ENCODE measurements around the gene PERCC1. TPM values are rescaled to one million over a fixed set of nuclear protein-coding genes. Genes with fewer than 3 reads are reported as not detected.

PERCC1 gene
- total RNA-seq, 5 donors from 2014 or later (not counting 1 experiment from before 2014, with no cell fraction given) = 0.36 to 1.6 (median 0.90) TPM

DNA sequence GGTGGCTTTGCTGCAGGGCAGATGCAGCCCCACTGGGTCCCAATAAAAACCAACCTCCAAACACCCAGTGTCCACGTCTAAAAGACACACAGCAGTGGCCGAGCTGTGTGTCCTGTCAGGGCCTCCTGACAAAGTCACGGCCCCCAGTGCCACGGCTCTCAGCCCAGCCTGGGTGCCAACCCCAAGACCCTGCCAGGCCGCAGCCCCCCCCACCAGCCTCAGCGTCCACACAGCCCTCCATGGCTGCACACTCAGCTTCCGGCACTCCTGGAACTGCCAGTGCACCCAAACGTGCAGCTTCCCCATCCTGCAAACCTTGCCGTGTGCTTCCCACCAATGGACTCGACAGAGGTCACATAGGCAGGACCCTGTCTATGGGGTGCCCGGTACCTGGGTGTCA lies 17.1 kb downstream of the PERCC1 start:
- Mint-ChIP-seq H3K4me3 (no peak overlapping the region), H3K27me3 (no peaks in the 10 kb centered on the region), H3K36me3 (peaks cover 9% of the 10 kb centered on the region), H3K9me3 (no peaks in the 10 kb centered on the region), H3K27ac (no peak overlapping the region), H3K4me1 (no peaks in the 10 kb centered on the region)
- Histone ChIP-seq H3K9me3 (no peaks in the 10 kb centered on the region), H3K4me3 (ENCODE audit: control insufficient read depth in 1 of 2, extremely low read depth in 1 of 2, low read length in 1 of 2) (no peak overlapping the region), H3K36me3 (ENCODE audit: control insufficient read depth in 2 of 2, extremely low read depth in 1 of 2, insufficient read depth in 1 of 2, low read length in 1 of 2) (peaks cover 20 to 30% of the 10 kb centered on the region in 2 donors), H3K27me3 (replicated peaks in 1 of 2; ENCODE audit: control insufficient read depth in 2 of 2, extremely low read depth in 1 of 2, insufficient read depth in 2 of 2, low read length in 1 of 2) (no peaks in the 10 kb centered on the region), H3K27ac (ENCODE audit: low read length) (no peak overlapping the region), H3K4me1 (ENCODE audit: control insufficient read depth in 1 of 2, extremely low read depth in 1 of 2, insufficient read depth in 2 of 2, low read length in 2 of 2) (no peaks in the 10 kb centered on the region)
- DNase-seq (no peak), ATAC-seq (replicated peaks in 1 of 4) (no peak)
- 95% methylated on average over 11 of the region's 11 CpGs for WGBS (ENCODE audit: insufficient coverage)
- ChIA-PET POLR2A (no interaction called here), CTCF (no interaction called here)

DNA sequence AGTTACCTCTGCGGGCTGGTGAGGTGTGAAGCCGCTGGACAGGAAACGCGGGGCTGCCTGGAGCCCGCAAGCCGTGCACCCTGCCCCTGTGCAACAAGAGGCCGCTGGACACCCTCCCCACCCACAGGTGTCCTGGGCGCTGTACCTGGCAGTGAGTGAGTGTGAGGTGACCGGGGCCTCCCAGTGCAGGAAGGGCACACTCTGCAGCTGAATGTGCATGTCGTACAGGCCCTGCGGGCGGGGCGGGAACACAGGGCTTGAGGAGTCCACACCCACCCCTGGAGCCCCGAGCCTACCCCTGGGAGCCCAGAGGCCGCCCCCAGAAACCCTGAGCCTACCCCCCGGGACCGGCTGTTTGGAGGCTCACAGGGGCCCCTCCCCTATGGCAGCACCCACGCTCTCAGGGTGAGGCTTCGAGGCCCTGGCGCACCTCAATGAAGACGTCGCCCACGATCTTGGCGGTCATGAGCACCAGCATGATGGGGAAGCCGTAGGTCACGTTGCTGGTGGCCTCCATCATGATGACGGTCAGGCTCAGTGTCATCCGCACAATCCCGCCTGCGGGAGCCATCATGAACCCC lies 17.7 kb downstream of the PERCC1 start:
- Histone ChIP-seq H3K36me3 (ENCODE audit: control insufficient read depth in 2 of 2, extremely low read depth in 1 of 2, insufficient read depth in 1 of 2, low read length in 1 of 2) (peaks cover 22 to 36% of the 10 kb centered on the region in 2 donors), H3K4me3 (ENCODE audit: control insufficient read depth in 1 of 2, extremely low read depth in 1 of 2, low read length in 1 of 2) (no peak overlapping the region), H3K27me3 (replicated peaks in 1 of 2; ENCODE audit: control insufficient read depth in 2 of 2, extremely low read depth in 1 of 2, insufficient read depth in 2 of 2, low read length in 1 of 2) (no peaks in the 10 kb centered on the region), H3K9me3 (no peaks in the 10 kb centered on the region), H3K27ac (ENCODE audit: low read length) (no peak overlapping the region), H3K4me1 (ENCODE audit: control insufficient read depth in 1 of 2, extremely low read depth in 1 of 2, insufficient read depth in 2 of 2, low read length in 2 of 2) (no peaks in the 10 kb centered on the region)
- H3K36me3 Mint-ChIP-seq = peaks cover 15% of the 10 kb centered on the region
- no peaks in the 10 kb centered on the region for H3K4me1 Mint-ChIP-seq
- ChIA-PET POLR2A (no interaction called here), CTCF (no interaction called here)
- H3K27me3 Mint-ChIP-seq = no peaks in the 10 kb centered on the region
- 92% methylated on average over 21 of the region's 30 CpGs for WGBS (ENCODE audit: insufficient coverage)
- H3K4me3 Mint-ChIP-seq = no peak overlapping the region
- DNase-seq (no peak), ATAC-seq (replicated peaks in 1 of 4) (no peak)
- H3K27ac Mint-ChIP-seq = no peak overlapping the region
- no peaks in the 10 kb centered on the region for H3K9me3 Mint-ChIP-seq

DNA sequence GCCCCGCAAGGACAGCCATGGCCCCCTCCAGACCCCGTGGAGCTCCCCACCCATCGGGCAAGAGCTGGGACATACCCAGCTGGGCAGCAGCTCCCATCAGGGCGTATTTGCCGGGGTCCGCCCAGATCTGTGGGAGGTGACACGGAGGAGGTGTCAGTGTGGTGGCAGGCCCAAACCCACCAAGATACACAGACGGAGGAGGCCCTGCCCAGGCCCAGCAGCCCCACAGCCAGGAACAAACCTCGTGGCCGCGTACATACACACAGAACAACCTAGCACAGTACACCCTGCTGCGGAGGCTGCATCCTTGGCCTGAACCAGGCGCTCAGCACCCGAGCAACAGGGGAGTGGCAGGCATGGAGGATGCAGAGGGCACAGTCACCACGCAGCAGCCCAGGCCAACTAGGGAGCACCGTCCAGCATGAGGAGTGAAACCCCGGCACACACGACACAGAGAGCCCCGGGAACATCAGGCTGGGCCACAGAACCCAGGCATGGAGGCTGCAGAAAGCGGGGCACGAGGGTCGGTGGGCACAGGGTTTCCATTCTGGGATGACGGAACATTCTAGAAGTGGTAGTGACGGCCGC lies 18.4 kb downstream of the PERCC1 start:
- POLR2A ChIA-PET = no interaction called here
- Histone ChIP-seq H3K27ac (ENCODE audit: low read length) (no peak overlapping the region), H3K9me3 (no peaks in the 10 kb centered on the region), H3K36me3 (ENCODE audit: control insufficient read depth in 2 of 2, extremely low read depth in 1 of 2, insufficient read depth in 1 of 2, low read length in 1 of 2) (peaks cover 23 to 43% of the 10 kb centered on the region in 2 donors), H3K4me3 (ENCODE audit: control insufficient read depth in 1 of 2, extremely low read depth in 1 of 2, low read length in 1 of 2) (no peak overlapping the region), H3K27me3 (replicated peaks in 1 of 2; ENCODE audit: control insufficient read depth in 2 of 2, extremely low read depth in 1 of 2, insufficient read depth in 2 of 2, low read length in 1 of 2) (no peaks in the 10 kb centered on the region), H3K4me1 (ENCODE audit: control insufficient read depth in 1 of 2, extremely low read depth in 1 of 2, insufficient read depth in 2 of 2, low read length in 2 of 2) (no peaks in the 10 kb centered on the region)
- CTCF ChIA-PET = no interaction called here
- WGBS (ENCODE audit: insufficient coverage) = 97% methylated on average over 22 of the region's 25 CpGs
- ATAC-seq (replicated peaks in 1 of 4) (no peak), DNase-seq (no peak)
- Mint-ChIP-seq H3K36me3 (peaks cover 16% of the 10 kb centered on the region), H3K27me3 (no peaks in the 10 kb centered on the region), H3K4me1 (no peaks in the 10 kb centered on the region), H3K4me3 (no peak overlapping the region), H3K27ac (no peak overlapping the region), H3K9me3 (no peaks in the 10 kb centered on the region)

DNA sequence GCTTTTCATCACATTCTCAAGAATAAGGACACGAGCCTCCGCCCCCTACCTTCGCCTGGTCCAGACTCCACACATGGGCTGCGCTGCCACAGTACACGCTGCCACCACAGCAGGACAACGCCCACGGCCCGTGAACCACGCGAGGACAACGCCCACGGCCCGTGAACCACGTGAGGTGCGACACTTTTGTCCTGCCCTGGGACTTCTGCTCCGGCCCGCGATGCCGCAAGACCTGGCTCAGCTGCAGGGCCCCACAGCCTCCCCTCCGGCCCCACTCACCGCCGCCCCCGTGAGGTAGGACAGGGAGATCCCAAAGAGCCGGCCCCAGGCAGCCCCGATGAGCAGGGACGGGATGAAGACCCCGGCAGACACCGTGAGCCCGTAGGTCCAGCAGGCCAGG lies 19.3 kb downstream of the PERCC1 start:
- ChIA-PET CTCF (no interaction called here), POLR2A (no interaction called here)
- Histone ChIP-seq H3K4me3 (ENCODE audit: control insufficient read depth in 1 of 2, extremely low read depth in 1 of 2, low read length in 1 of 2) (no peak overlapping the region), H3K9me3 (no peaks in the 10 kb centered on the region), H3K27me3 (replicated peaks in 1 of 2; ENCODE audit: control insufficient read depth in 2 of 2, extremely low read depth in 1 of 2, insufficient read depth in 2 of 2, low read length in 1 of 2) (no peaks in the 10 kb centered on the region), H3K27ac (ENCODE audit: low read length) (no peak overlapping the region), H3K4me1 (ENCODE audit: control insufficient read depth in 1 of 2, extremely low read depth in 1 of 2, insufficient read depth in 2 of 2, low read length in 2 of 2) (no peaks in the 10 kb centered on the region), H3K36me3 (ENCODE audit: control insufficient read depth in 2 of 2, extremely low read depth in 1 of 2, insufficient read depth in 1 of 2, low read length in 1 of 2) (peaks cover 26 to 45% of the 10 kb centered on the region in 2 donors)
- 88% methylated on average over 19 of the region's 29 CpGs for WGBS (ENCODE audit: insufficient coverage)
- H3K9me3 Mint-ChIP-seq = no peaks in the 10 kb centered on the region
- H3K4me1 Mint-ChIP-seq = no peaks in the 10 kb centered on the region
- no peaks in the 10 kb centered on the region for H3K27me3 Mint-ChIP-seq
- DNase-seq (no peak), ATAC-seq (replicated peaks in 1 of 4) (no peak)
- no peak overlapping the region for H3K4me3 Mint-ChIP-seq
- H3K27ac Mint-ChIP-seq = no peak overlapping the region
- peaks cover 19% of the 10 kb centered on the region for H3K36me3 Mint-ChIP-seq

DNA sequence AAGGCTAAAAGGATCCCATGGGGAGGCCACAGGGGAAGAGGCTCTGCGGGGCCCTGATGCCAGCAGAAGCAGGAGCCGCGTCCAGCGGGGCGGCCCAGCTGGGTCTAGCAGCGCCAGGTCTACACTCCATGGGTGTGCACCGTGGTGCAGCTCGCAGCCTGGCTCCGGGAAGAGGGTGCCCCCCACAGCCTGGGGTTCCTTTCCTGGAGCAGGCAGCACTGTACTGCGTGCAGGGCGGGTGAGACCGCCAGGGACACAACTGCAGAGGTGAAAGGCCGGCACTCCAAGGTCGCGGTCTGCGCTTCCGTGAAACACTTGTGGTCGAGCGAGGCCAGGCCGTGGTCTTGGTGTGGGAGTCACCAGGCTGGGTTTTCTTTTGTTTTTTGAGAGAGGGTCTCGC lies 20.0 kb downstream of the PERCC1 start:
- Mint-ChIP-seq H3K4me1 (no peaks in the 10 kb centered on the region), H3K27ac (no peak overlapping the region), H3K27me3 (no peaks in the 10 kb centered on the region), H3K9me3 (no peaks in the 10 kb centered on the region), H3K36me3 (peaks cover 19% of the 10 kb centered on the region), H3K4me3 (no peak overlapping the region)
- ChIA-PET POLR2A (no interaction called here), CTCF (no interaction called here)
- Histone ChIP-seq H3K4me3 (ENCODE audit: control insufficient read depth in 1 of 2, extremely low read depth in 1 of 2, low read length in 1 of 2) (no peak overlapping the region), H3K36me3 (ENCODE audit: control insufficient read depth in 2 of 2, extremely low read depth in 1 of 2, insufficient read depth in 1 of 2, low read length in 1 of 2) (peaks cover 26 to 48% of the 10 kb centered on the region in 2 donors), H3K27me3 (replicated peaks in 1 of 2; ENCODE audit: control insufficient read depth in 2 of 2, extremely low read depth in 1 of 2, insufficient read depth in 2 of 2, low read length in 1 of 2) (no peaks in the 10 kb centered on the region), H3K27ac (ENCODE audit: low read length) (no peak overlapping the region), H3K4me1 (ENCODE audit: control insufficient read depth in 1 of 2, extremely low read depth in 1 of 2, insufficient read depth in 2 of 2, low read length in 2 of 2) (no peaks in the 10 kb centered on the region), H3K9me3 (no peaks in the 10 kb centered on the region)
- DNase-seq = no peak
- 98% methylated on average over 17 of the region's 21 CpGs for WGBS (ENCODE audit: insufficient coverage)
- ATAC-seq (replicated peaks in 1 of 4) = no peak

DNA sequence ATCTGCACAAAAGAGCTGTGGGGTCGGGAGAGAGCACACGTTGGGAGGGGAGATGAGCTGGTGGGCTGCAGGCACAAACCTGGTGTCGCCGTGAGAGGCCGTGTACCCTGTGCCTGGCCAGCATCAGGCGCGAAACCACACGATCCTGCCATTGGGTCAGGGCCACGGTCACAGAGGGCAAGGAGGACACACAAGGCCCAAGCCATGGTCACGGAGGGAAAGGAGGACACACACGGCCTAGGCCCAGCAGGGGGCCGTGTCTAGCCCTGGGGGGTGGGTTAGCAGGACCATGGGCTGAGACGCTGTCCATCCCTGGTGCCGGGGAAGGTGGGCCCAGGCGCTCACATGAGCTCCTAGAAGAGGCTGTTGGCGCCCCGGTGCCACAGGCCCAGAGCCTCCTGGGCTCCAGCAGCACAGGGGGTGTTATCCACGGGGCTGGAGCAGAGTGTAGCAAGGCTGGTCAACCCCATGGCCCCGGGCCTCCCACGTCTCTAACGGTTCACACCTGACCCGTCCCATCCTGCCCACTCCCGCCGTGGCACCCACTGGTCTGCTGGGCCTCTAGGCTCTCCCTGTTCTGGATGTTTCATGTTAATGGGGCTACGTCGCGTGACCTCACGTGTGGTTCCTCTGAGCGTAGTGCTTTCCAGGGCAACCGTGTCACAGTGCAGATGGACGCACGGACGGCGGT lies 21.0 kb downstream of the PERCC1 start:
- H3K27me3 ChIP-seq (replicated peaks in 1 of 2; ENCODE audit: control insufficient read depth in 2 of 2, extremely low read depth in 1 of 2, insufficient read depth in 2 of 2, low read length in 1 of 2) = no peaks in the 10 kb centered on the region
- H3K9me3 Mint-ChIP-seq = no peaks in the 10 kb centered on the region
- H3K4me3 ChIP-seq (ENCODE audit: control insufficient read depth in 1 of 2, extremely low read depth in 1 of 2, low read length in 1 of 2) = no peak overlapping the region
- no peak overlapping the region for H3K4me3 Mint-ChIP-seq
- CTCF ChIA-PET = no interaction called here
- POLR2A ChIA-PET = interaction anchor here in 1 of 2 donors (0.5 kb wide), 1 partner anchor 124 kb away, joined by 4 read pairs; no protein-coding TSS in a partner anchor
- H3K36me3 Mint-ChIP-seq = peaks cover 19% of the 10 kb centered on the region
- peaks cover 24 to 45% of the 10 kb centered on the region in 2 donors for H3K36me3 ChIP-seq (ENCODE audit: control insufficient read depth in 2 of 2, extremely low read depth in 1 of 2, insufficient read depth in 1 of 2, low read length in 1 of 2)
- no peak overlapping the region for H3K27ac Mint-ChIP-seq
- ATAC-seq (replicated peaks in 1 of 4) = no peak
- no peak for DNase-seq
- no peaks in the 10 kb centered on the region for H3K4me1 ChIP-seq (ENCODE audit: control insufficient read depth in 1 of 2, extremely low read depth in 1 of 2, insufficient read depth in 2 of 2, low read length in 2 of 2)
- no peaks in the 10 kb centered on the region for H3K9me3 ChIP-seq
- 98% methylated on average over 34 of the region's 34 CpGs for WGBS (ENCODE audit: insufficient coverage)
- no peaks in the 10 kb centered on the region for H3K27me3 Mint-ChIP-seq
- H3K27ac ChIP-seq (ENCODE audit: low read length) = no peak overlapping the region
- H3K4me1 Mint-ChIP-seq = no peaks in the 10 kb centered on the region

Data from T-cell (primary cell).